Colonic mucosa (tissue), 4 donors: ENCODE data around the gene COL4A2. TPM values are rescaled to one million over a fixed set of nuclear protein-coding genes. Genes with fewer than 3 reads are reported as not detected.

ENCODE experiments used
- DNase-seq: peaks from one replicate; pipeline ENCODE4 v3.0.0-alpha.2; 2020
- H3K27ac ChIP-seq: fragments of 200-600 bp; one replicate; pipeline ENCODE4 v1.8.0; 2021
- H3K27me3 ChIP-seq: fragments of 200-600 bp; one replicate; pipeline ENCODE4 v1.8.0; 2021
- H3K36me3 ChIP-seq: fragments of 200-600 bp; one replicate; pipeline ENCODE4 v1.8.0; 2021
- H3K4me1 ChIP-seq: fragments of 200-600 bp; one replicate; pipeline ENCODE4 v1.8.0; 2021; ENCODE audit warnings: mild to moderate bottlenecking
- H3K4me3 ChIP-seq: fragments of 200-600 bp; one replicate; pipeline ENCODE4 v1.8.0; 2021
- H3K9ac ChIP-seq, 2 donors: one replicate each; pipeline ENCODE4 v1.7.0; 2013; ENCODE audit warnings: control low read depth in 2 of 2, low read depth in 2 of 2, low read length in 2 of 2
- H3K9me3 ChIP-seq: fragments of 200-600 bp; one replicate; pipeline ENCODE4 v1.8.0; 2021
- intact Hi-C: fragments of 100-400 bp; cut with DNase I; formaldehyde crosslinking; loops from one replicate; pipeline ENCODE4 v1.14.1; 2022
- total RNA-seq, 2 donors: library from RNA; stranded (reverse); fragmentation: NEBNext Ultra II Directional in 1 of 2; extraction: Animal tissue kit (Norgen Biotek cat#: 25700) in 1 of 2; gene quantifications; one replicate each; pipeline ENCODE4 v1.2.1, GENCODE V29; 2021
- TF ChIP-seq, protein P1 (sequence below): fragments of 200-600 bp; IDR thresholded peaks from one replicate; pipeline ENCODE4 v1.8.0; 2022; ENCODE audit warnings: antibody characterized with exemption, mild to moderate bottlenecking
- donor health status: healthy.
- donor health status: DM: no; HTN: no; CAD: no.
- donor health status: DM: no; HTN: no; CAD: no.

COL4A2 gene
- total RNA-seq, 2 donors from 2014 or later, result 61.1 to 111 TPM

DNA sequence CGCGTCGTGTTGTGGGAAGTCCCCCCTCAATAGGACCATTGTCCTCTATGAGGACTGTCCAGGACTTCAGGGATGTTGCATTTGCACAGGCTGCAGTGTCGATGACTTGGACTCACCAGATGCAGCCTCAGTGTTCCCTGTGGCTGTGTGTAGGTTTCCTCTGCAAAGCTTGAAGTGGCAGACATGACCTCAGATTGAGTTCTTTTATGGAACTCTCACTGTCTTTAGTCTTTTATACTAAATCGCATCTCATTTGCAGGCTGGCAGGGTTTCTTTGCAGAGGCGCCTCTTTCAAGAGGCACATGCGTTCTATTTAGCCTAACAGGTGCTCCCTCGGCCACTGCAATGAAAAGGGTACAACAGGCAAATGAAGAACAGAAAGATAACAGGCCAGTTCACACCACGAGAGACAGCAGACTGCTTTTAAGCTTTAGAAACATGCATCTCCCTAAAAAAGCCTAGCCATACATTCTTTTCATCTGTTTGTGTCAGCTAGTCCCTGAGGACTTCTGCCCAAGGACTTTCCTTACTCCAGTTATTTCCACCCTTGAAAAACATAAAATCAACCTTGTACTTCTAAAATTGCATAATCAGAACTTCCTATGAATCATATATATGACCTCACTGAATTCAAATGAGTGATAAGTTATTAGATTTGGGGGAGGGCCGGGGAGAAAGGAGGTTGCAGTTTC is 136.0 kb downstream of the COL4A2 start:
- DNase-seq, result no peak
- Histone ChIP-seq H3K9me3 (no peaks in the 10 kb centered on the region), H3K27ac (peak overlapping the region; percentile 16)

DNA sequence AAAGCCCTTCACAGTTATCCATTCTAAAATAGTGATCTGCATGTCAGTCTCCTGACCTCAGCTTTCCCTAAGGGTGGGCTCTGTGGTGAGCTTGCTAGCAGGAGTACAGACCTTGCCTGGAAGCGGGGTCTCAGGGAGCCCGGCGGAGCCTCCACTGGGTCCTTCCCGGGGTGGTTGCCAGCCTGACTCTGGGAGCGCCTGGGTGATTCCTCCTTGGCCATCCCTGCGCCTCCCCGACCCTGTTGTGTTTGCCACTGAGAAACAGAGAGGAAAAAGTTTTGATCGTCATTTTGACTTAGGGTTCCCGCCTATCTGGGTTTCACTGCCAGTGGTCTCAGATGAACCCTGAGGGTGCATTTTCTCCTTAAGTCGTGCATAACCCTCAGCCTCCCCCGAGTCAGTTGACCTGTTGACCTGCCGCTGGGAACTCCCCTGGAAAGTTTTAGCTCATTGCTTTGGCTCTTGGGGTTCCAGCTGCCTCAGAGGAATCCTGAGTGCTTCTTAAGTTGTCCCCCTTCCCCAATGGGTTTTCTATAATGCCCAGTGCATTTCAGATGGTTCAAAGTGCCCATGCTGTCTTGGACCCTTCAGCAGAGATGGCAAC is 136.6 kb downstream of the COL4A2 start:
- H3K27ac ChIP-seq, result peak overlapping the region; percentile 25

More for the DNA sequence above, 136.0 kb downstream of the COL4A2 start:
- intact Hi-C loops, result no loop called here
- TF ChIP-seq, protein P1, sequence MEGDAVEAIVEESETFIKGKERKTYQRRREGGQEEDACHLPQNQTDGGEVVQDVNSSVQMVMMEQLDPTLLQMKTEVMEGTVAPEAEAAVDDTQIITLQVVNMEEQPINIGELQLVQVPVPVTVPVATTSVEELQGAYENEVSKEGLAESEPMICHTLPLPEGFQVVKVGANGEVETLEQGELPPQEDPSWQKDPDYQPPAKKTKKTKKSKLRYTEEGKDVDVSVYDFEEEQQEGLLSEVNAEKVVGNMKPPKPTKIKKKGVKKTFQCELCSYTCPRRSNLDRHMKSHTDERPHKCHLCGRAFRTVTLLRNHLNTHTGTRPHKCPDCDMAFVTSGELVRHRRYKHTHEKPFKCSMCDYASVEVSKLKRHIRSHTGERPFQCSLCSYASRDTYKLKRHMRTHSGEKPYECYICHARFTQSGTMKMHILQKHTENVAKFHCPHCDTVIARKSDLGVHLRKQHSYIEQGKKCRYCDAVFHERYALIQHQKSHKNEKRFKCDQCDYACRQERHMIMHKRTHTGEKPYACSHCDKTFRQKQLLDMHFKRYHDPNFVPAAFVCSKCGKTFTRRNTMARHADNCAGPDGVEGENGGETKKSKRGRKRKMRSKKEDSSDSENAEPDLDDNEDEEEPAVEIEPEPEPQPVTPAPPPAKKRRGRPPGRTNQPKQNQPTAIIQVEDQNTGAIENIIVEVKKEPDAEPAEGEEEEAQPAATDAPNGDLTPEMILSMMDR, result no peak
- Histone ChIP-seq H3K4me1 (no peaks in the 10 kb centered on the region), H3K4me3 (no peak overlapping the region), H3K27me3 (no peaks in the 10 kb centered on the region), H3K9ac (no peak overlapping the region), H3K36me3 (no peaks in the 10 kb centered on the region)

DNA sequence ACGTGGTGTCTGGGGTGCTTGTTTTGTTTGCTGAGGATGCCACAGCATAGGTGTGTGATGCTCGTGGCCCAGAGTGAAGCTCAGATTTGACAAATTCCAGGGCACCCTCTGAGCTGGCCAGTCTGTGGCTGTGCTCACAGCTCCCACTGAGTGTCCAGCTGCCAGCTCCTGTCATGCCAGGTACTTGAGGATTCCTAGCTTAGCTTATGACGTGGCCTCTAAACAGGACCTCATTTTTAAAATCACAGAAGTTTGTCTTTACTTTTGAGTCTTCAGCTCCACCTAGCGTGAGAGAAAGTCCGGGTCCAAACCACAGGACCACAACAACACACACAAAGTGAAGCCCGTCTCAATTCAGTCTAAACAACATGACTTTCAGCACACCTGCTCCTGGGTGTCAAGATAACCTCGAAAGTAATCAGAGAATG is 137.2 kb downstream of the COL4A2 start:
- Histone ChIP-seq H3K4me3 (no peak overlapping the region), H3K9ac (no peak overlapping the region), H3K36me3 (no peaks in the 10 kb centered on the region), H3K27me3 (no peaks in the 10 kb centered on the region), H3K27ac (peak overlapping the region; percentile 25), H3K9me3 (no peaks in the 10 kb centered on the region), H3K4me1 (no peaks in the 10 kb centered on the region)
- TF ChIP-seq, protein P1, result no peak
- intact Hi-C loops, result no loop called here
- DNase-seq, result no peak

More for the DNA sequence above, 136.6 kb downstream of the COL4A2 start:
- no peak for DNase-seq
- no peaks in the 10 kb centered on the region for H3K36me3 ChIP-seq
- TF ChIP-seq, protein P1, result no peak
- no peak overlapping the region for H3K9ac ChIP-seq
- H3K4me3 ChIP-seq, result no peak overlapping the region
- no peaks in the 10 kb centered on the region for H3K9me3 ChIP-seq
- H3K4me1 ChIP-seq, result no peaks in the 10 kb centered on the region
- H3K27me3 ChIP-seq, result no peaks in the 10 kb centered on the region
- intact Hi-C loops, result no loop called here

DNA sequence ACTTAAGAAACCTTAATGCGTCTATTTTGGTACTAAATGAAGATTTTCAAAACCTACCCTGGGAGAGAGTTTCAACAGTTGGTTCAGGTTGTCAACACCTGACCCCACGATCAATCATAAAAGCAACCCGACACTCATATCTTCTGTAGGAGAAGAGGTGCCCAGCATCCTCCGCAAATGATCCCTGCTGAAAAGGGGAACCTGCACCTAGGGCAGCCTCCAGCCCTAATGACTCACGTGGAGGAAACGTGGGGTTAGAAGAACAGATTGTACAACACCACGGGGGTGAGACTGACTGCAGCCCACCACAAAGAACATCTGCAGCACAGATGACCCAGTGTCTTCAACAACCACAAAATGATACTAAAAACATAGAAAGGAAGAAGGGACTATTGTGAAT is 138.1 kb downstream of the COL4A2 start:
- no peak overlapping the region for H3K27ac ChIP-seq
- H3K27me3 ChIP-seq, result no peaks in the 10 kb centered on the region
- no peak for DNase-seq
- intact Hi-C loops, result no loop called here
- H3K9ac ChIP-seq, result no peak overlapping the region
- H3K9me3 ChIP-seq, result no peaks in the 10 kb centered on the region
- no peak overlapping the region for H3K4me3 ChIP-seq
- H3K4me1 ChIP-seq, result no peaks in the 10 kb centered on the region
- H3K36me3 ChIP-seq, result no peaks in the 10 kb centered on the region
- TF ChIP-seq, protein P1, result no peak

DNA sequence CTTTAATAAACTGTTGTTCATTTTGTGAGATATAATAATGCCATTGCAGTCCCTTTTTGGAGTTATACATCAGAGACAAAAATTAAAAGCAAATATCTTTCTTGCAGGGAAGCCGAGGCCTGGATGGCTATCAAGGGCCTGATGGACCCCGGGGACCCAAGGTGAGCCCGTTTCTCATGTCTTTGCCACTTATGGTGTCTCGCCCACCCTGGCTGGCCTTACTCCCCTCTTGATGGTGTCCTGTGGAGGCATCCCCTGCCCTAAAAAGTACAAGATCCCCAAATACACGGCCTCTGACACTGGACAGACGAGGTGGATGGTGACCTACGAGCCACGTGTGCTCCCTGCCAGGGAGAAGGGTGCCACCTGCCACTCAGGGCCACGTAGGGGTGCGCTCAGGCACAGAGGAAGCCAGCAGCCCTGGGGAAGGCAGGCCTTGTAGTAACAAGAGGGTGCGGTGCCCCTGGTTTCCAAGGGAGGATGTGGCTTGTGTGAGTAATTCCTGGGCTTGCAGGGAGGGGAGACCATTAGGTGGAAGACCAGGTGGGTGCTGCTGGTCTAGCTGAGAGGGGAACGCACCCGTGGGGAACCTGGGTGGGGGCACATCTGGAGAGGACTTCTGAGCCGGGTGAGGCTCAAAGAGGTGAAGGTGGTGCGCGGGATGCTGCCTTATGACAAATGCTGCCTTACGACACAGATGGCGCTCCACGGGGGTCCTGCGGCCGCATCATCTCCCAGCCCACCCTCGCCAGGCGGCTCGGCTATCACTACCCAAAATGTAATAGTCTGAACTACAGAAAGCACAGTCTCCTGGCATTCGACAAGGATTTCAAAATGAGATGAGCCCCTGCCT is 138.9 kb downstream of the COL4A2 start:
- TF ChIP-seq, protein P1, result no peak
- no peaks in the 10 kb centered on the region for H3K4me1 ChIP-seq
- DNase-seq, result no peak
- H3K36me3 ChIP-seq, result no peaks in the 10 kb centered on the region
- no peak overlapping the region for H3K27ac ChIP-seq
- no peaks in the 10 kb centered on the region for H3K27me3 ChIP-seq
- H3K4me3 ChIP-seq, result no peak overlapping the region
- no peak overlapping the region for H3K9ac ChIP-seq
- intact Hi-C loops, result no loop called here
- no peaks in the 10 kb centered on the region for H3K9me3 ChIP-seq
